Measurements from ENCODE around the gene ATP5PB. TPM values are rescaled to one million over a fixed set of nuclear protein-coding genes. Genes with fewer than 3 reads are reported as not detected.

Gene ATP5PB
- total RNA-seq, 2 experiments from 2014 or later: 47.3 to 51.5 TPM

GRCh38 chr1:111499026-111499785 is 49.9 kb downstream of the ATP5PB start:
- Histone ChIP-seq H3K27ac (ENCODE audit: low read depth in 1 of 2, low read length in 2 of 2) (no peak overlapping the region), H3K36me3 (ENCODE audit: insufficient read depth, low read length) (no peaks in the 10 kb centered on the region), H3K4me3 (ENCODE audit: low read length) (no peak overlapping the region), H3K9me3 (ENCODE audit: control insufficient read depth in 1 of 2, insufficient read depth in 1 of 2, low read length in 2 of 2) (peaks cover 7 to 8% of the 10 kb centered on the region in 2 experiments), H3K27me3 (ENCODE audit: control insufficient read depth in 1 of 2, insufficient read depth in 2 of 2, low read length in 2 of 2) (no peaks in the 10 kb centered on the region), H3K4me1 (ENCODE audit: insufficient read depth, low read length) (peaks cover 23% of the 10 kb centered on the region)
- Mint-ChIP-seq H3K27me3 (no peaks in the 10 kb centered on the region), H3K36me3 (ENCODE audit: low read depth) (no peaks in the 10 kb centered on the region), H3K27ac (no peak overlapping the region), H3K4me3 (no peak overlapping the region), H3K9me3 (peaks cover 6% of the 10 kb centered on the region), H3K4me1 (ENCODE audit: low read depth) (peaks cover 37% of the 10 kb centered on the region)
- ATAC-seq (ENCODE audit: poor library complexity) (no peak), DNase-seq (peak in 1 of 14 experiments; percentile 2)
- TF ChIP-seq CTCF (IDR thresholded peaks at IDR 0.05): no peak
- intact Hi-C loops (cut with DNase I, micrococcal nuclease): no loop called here
- ChIA-PET POLR2A (interaction anchor here (1.9 kb wide), 1 partner anchor 9 kb away, joined by 9 read pairs; no protein-coding TSS in a partner anchor), CTCF (interaction anchor here (1.4 to 2.1 kb wide), 2 partner anchors 20 to 28 kb away, joined by 3 to 4 read pairs; no protein-coding TSS in a partner anchor)

GRCh38 chr1:111501645-111502044 is 52.4 kb downstream of the ATP5PB start:
- POLR2A ChIA-PET: interaction anchor here (1.9 kb wide), 1 partner anchor 25 kb away, joined by 4 read pairs; no protein-coding TSS in a partner anchor
- ATAC-seq (ENCODE audit: poor library complexity): no peak
- Mint-ChIP-seq H3K9me3 (peaks cover 1% of the 10 kb centered on the region), H3K4me1 (ENCODE audit: low read depth) (peaks cover 61% of the 10 kb centered on the region), H3K4me3 (no peak overlapping the region), H3K27me3 (no peaks in the 10 kb centered on the region), H3K36me3 (ENCODE audit: low read depth) (no peaks in the 10 kb centered on the region), H3K27ac (no peak overlapping the region)
- no peaks in the 10 kb centered on the region for H3K36me3 ChIP-seq (ENCODE audit: insufficient read depth, low read length)
- intact Hi-C loops (cut with DNase I, micrococcal nuclease): loop anchor here in 1 of 2 experiments (2.0 kb wide), 1 partner anchor 17 kb away; no protein-coding TSS in a partner anchor
- H3K27me3 ChIP-seq (ENCODE audit: control insufficient read depth in 1 of 2, insufficient read depth in 2 of 2, low read length in 2 of 2): no peaks in the 10 kb centered on the region
- TF ChIP-seq CTCF (IDR thresholded peaks at IDR 0.05): no peak
- no peak overlapping the region for H3K27ac ChIP-seq (ENCODE audit: low read depth in 1 of 2, low read length in 2 of 2)
- H3K4me3 ChIP-seq (ENCODE audit: low read length): no peak overlapping the region
- peaks cover 3 to 7% of the 10 kb centered on the region in 2 experiments for H3K9me3 ChIP-seq (ENCODE audit: control insufficient read depth in 1 of 2, insufficient read depth in 1 of 2, low read length in 2 of 2)
- CTCF ChIA-PET: no interaction called here
- no peak for DNase-seq
- H3K4me1 ChIP-seq (ENCODE audit: insufficient read depth, low read length): peaks cover 47% of the 10 kb centered on the region

DNA sequence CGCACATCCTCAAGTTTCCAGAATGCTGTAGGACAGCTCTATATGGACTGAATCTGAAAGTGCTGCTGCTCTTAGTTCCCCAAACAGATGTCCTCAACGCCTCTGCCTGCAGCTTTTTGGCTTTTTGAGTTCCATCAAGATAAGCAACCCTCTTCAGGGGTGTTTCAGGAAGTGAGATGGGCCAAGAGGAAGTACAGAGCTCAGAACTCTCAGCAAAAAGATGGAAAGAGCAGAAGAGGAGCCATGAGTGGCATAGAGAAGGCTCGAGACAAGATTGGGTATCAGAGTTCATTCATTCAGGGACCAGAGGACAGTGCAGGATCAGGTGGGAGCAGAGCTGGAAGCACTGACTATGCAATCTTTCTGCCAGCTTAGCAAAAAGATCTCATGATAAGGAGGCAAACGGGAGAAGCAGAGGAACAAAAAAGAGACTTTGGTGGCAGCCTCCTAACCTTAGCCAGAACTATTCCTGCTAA is 54.4 kb downstream of the ATP5PB start, which contains the start of the genes ADORA3 and TMIGD3:
TSS of gene ADORA3 (minus strand) at position 49 of the 476 bp plus-strand sequence. CDS start 279 bp downstream, outside the sequence.
TSS of gene TMIGD3 (minus strand) at position 49 of the 476 bp plus-strand sequence. CDS start 279 bp downstream, outside the sequence.
- no peaks in the 10 kb centered on the region for H3K36me3 Mint-ChIP-seq (ENCODE audit: low read depth)
- no peak within 1 kb of the TSS for H3K4me3 ChIP-seq (ENCODE audit: low read length)
- no peaks in the 10 kb centered on the region for H3K36me3 ChIP-seq (ENCODE audit: insufficient read depth, low read length)
- H3K4me1 Mint-ChIP-seq (ENCODE audit: low read depth): peaks cover 66% of the 10 kb centered on the region
- H3K27me3 ChIP-seq (ENCODE audit: control insufficient read depth in 1 of 2, insufficient read depth in 2 of 2, low read length in 2 of 2): no peaks in the 10 kb centered on the region
- CTCF ChIA-PET: no interaction called here
- no peak for TF ChIP-seq CTCF (IDR thresholded peaks at IDR 0.05)
- peak within 1 kb of the TSS; percentile 77 for H3K27ac Mint-ChIP-seq
- DNase-seq (peak in 4 of 14 experiments; percentile 16 to 52 (median 43)), ATAC-seq (ENCODE audit: poor library complexity) (no peak)
- POLR2A ChIA-PET: interaction anchor here (0.7 to 1.3 kb wide), 4 partner anchors 17 to 32 kb away, joined by 3 to 8 read pairs (median 4); no protein-coding TSS in a partner anchor
- H3K27me3 Mint-ChIP-seq: no peaks in the 10 kb centered on the region
- peaks cover 66% of the 10 kb centered on the region for H3K4me1 ChIP-seq (ENCODE audit: insufficient read depth, low read length)
- peak within 1 kb of the TSS in 1 of 2 donors; percentile 37 for H3K27ac ChIP-seq (ENCODE audit: low read depth in 1 of 2, low read length in 2 of 2)
- no peaks in the 10 kb centered on the region for H3K9me3 ChIP-seq (ENCODE audit: control insufficient read depth in 1 of 2, insufficient read depth in 1 of 2, low read length in 2 of 2)
- intact Hi-C loops (cut with DNase I, micrococcal nuclease): loop anchor here in 1 of 2 experiments (2.0 kb wide), 1 partner anchor 19 kb away; no protein-coding TSS in a partner anchor
- H3K4me3 Mint-ChIP-seq: peak within 1 kb of the TSS; percentile 7
- H3K9me3 Mint-ChIP-seq: no peaks in the 10 kb centered on the region

All from CD4-positive, alpha-beta T cell (primary cell).